Liver (tissue), 9 donors: ENCODE data around the gene KLHDC10. TPM values are rescaled to one million over a fixed set of nuclear protein-coding genes. Genes with fewer than 3 reads are reported as not detected.
"Not testable (repeated sequence)": the region's sequence is repeated elsewhere in the genome, so short reads cannot be mapped to it uniquely, and the experiment has no call there.

Experiments used
- DNase-seq: peaks from one replicate; pipeline ENCODE4 v3.0.0-alpha.2; 2017; ENCODE audit warnings: low spot score
- H3K27ac ChIP-seq, 2 donors: one replicate each; pipeline ENCODE4 v1.7.0; 2013; ENCODE audit warnings: inconsistent platforms in 2 of 2, low read length in 2 of 2, control low read depth in 1 of 2, low read depth in 1 of 2, mild to moderate bottlenecking in 1 of 2
- H3K27me3 ChIP-seq, 4 donors: one replicate each; pipeline versions ENCODE4 v1.6.1 to v1.7.0; 2013; ENCODE audit warnings: low read length in 3 of 4, inconsistent platforms in 1 of 4, mild to moderate bottlenecking in 1 of 4, moderate library complexity in 1 of 4; ENCODE audit not compliant: control insufficient read depth in 4 of 4, insufficient read depth in 4 of 4
- H3K36me3 ChIP-seq, 4 donors: one replicate each; pipeline versions ENCODE4 v1.6.1 to v1.7.0; 2013; ENCODE audit warnings: low read length in 3 of 4, mild to moderate bottlenecking in 3 of 4, low read depth in 1 of 4, moderate library complexity in 1 of 4; ENCODE audit not compliant: control insufficient read depth in 4 of 4, insufficient read depth in 3 of 4
- H3K4me1 ChIP-seq, 4 donors: one replicate each; pipeline versions ENCODE4 v1.6.1 to v1.7.0; 2013; ENCODE audit warnings: low read length in 3 of 4, mild to moderate bottlenecking in 3 of 4, moderate library complexity in 1 of 4; ENCODE audit not compliant: control insufficient read depth in 4 of 4, insufficient read depth in 4 of 4
- H3K4me3 ChIP-seq, 3 donors: one replicate each; pipeline versions ENCODE4 v1.6.1 to v1.7.0; 2013; ENCODE audit warnings: low read length in 3 of 3, control low read depth in 1 of 3, low read depth in 1 of 3, mild to moderate bottlenecking in 1 of 3
- H3K9ac ChIP-seq, 2 donors: one replicate each; pipeline ENCODE4 v1.7.0; 2013; ENCODE audit warnings: low read length in 2 of 2, mild to moderate bottlenecking in 2 of 2, moderate library complexity in 2 of 2, control low read depth in 1 of 2, low read depth in 1 of 2
- H3K9me3 ChIP-seq, 4 donors: one replicate each; pipeline versions ENCODE4 v1.6.1 to v1.7.0; 2013; ENCODE audit warnings: low read length in 3 of 4; ENCODE audit not compliant: control insufficient read depth in 4 of 4
- ATF3 ChIP-seq: IDR thresholded peaks from 2 replicates; pipeline ENCODE4 v1.6.1; 2016; ENCODE audit warnings: antibody characterized with exemption
- CTCF ChIP-seq: fragments of 150-350 bp; IDR thresholded peaks from 2 replicates; pipeline ENCODE4 v1.5.1; 2017; ENCODE audit warnings: improper control_type of control experiment, low read depth, low read length; ENCODE audit not compliant: missing input control
- EGR1 ChIP-seq, 2 donors: IDR thresholded peaks; 2 replicates each; pipeline ENCODE4 v1.6.1; 2016 to 2018; ENCODE audit warnings: antibody characterized with exemption in 2 of 2, low read depth in 2 of 2
- FOXA1 ChIP-seq: IDR thresholded peaks from 2 replicates; pipeline ENCODE4 v1.6.1; 2016; ENCODE audit warnings: antibody characterized with exemption
- FOXA2 ChIP-seq: IDR thresholded peaks from 2 replicates; pipeline ENCODE4 v1.6.1; 2016; ENCODE audit warnings: antibody characterized with exemption
- HNF4A ChIP-seq, 2 donors: conservative IDR thresholded peaks; 2 replicates each; pipeline ENCODE4 v1.6.1; 2016; ENCODE audit warnings: antibody characterized with exemption in 2 of 2, mild to moderate bottlenecking in 2 of 2
- HNF4G ChIP-seq: IDR thresholded peaks from 2 replicates; pipeline ENCODE4 v1.6.1; 2016; ENCODE audit warnings: antibody characterized with exemption
- JUND ChIP-seq, 2 donors: IDR thresholded peaks; 2 replicates each; pipeline ENCODE4 v1.6.1; 2016; ENCODE audit warnings: antibody characterized with exemption in 2 of 2
- NR2F2 ChIP-seq: IDR thresholded peaks from 2 replicates; pipeline ENCODE4 v1.6.1; 2016; ENCODE audit warnings: antibody characterized with exemption
- RAD21 ChIP-seq, 2 donors: IDR thresholded peaks; 2 replicates each; pipeline ENCODE4 v1.6.1; 2016; ENCODE audit warnings: antibody characterized with exemption in 2 of 2, mild to moderate bottlenecking in 2 of 2
- RXRA ChIP-seq, 2 donors: IDR thresholded peaks; 2 replicates each; pipeline ENCODE4 v1.6.1; 2017 to 2018; ENCODE audit warnings: antibody characterized with exemption in 2 of 2, mild to moderate bottlenecking in 1 of 2
- SP1 ChIP-seq: IDR thresholded peaks from 2 replicates; pipeline ENCODE4 v1.6.1; 2018; ENCODE audit warnings: antibody characterized with exemption, mild to moderate bottlenecking
- TAF1 ChIP-seq: conservative IDR thresholded peaks from 2 replicates; pipeline ENCODE4 v1.6.1; 2016; ENCODE audit warnings: antibody characterized with exemption, mild to moderate bottlenecking
- YY1 ChIP-seq: IDR thresholded peaks from 2 replicates; pipeline ENCODE4 v1.6.1; 2016; ENCODE audit warnings: antibody characterized with exemption, mild to moderate bottlenecking
- WGBS: extraction: QIAGEN DNeasy Blood & Tissue Kit; methylation state at CpG from one replicate; pipeline ENCODE4 v1.1.7; 2013; 5-methylcytosine and 5-hydroxymethylcytosine counted together
- polyA plus RNA-seq, 2 donors: library from polyadenylated mRNA; stranded (reverse) in 1 of 2; unstranded in 1 of 2; fragments of 200-250 nt in 1 of 2; fragments of >200 nt in 1 of 2; fragmentation: Nextera tagmentation in 1 of 2; extraction: Ambion mirVana in 1 of 2; gene quantifications; one replicate each; pipeline versions ENCODE4 v1.2.1 to v1.2.3, GENCODE V29; 2013 to 2015
- total RNA-seq, 2 donors: library from RNA; depleted of rRNA; stranded (reverse); fragments of >200 nt; gene quantifications; one replicate each; pipeline ENCODE4 v1.2.3, GENCODE V29; 2014
- TF ChIP-seq, protein P1 (sequence below): IDR thresholded peaks from 2 replicates; pipeline ENCODE4 v1.6.1; 2016; ENCODE audit warnings: antibody characterized with exemption
- TF ChIP-seq, protein P2 (sequence below): IDR thresholded peaks from 2 replicates; pipeline ENCODE4 v1.6.1; 2016; ENCODE audit warnings: antibody characterized with exemption
- donor health status: healthy.
- donor health status: healthy.
- donor health status: healthy.
- donor health status: healthy.
- donor health status: healthy.

KLHDC10 gene
- total and polyA plus RNA-seq, 4 donors: 10.8 to 31.2 (median 17.4) TPM

- H3K9ac ChIP-seq, H3K4me3 ChIP-seq, H3K9me3 ChIP-seq, DNase-seq, H3K27me3 ChIP-seq, H3K27ac ChIP-seq, H3K4me1 ChIP-seq: not testable (repeated sequence)
- peaks cover 14 to 64% (median 48%) of the 10 kb centered on the region in 4 donors for H3K36me3 ChIP-seq
- 100% methylated on average over 3 of the region's 3 CpGs for WGBS
Measured at GRCh38 chr7:130126840-130127239, 56.5 kb downstream of the KLHDC10 start.

- Histone ChIP-seq H3K9ac (no peak overlapping the region), H3K9me3 (no peaks in the 10 kb centered on the region), H3K4me1 (no peaks in the 10 kb centered on the region), H3K36me3 (peaks cover 11 to 61% (median 49%) of the 10 kb centered on the region in 4 donors), H3K27ac (no peak overlapping the region), H3K4me3 (no peak overlapping the region), H3K27me3 (no peaks in the 10 kb centered on the region)
- TF ChIP-seq NR2F2 (no peak), RAD21 (IDR thresholded peaks at IDR 0.05) (no peak), HNF4A (conservative IDR thresholded peaks at IDR 0.05) (no peak), HNF4G (no peak), JUND (IDR thresholded peaks at IDR 0.05) (no peak), SP1 (no peak), CTCF (no peak), TAF1 (no peak), EGR1 (IDR thresholded peaks at IDR 0.05; ENCODE audit: low read depth in 2 of 2) (no peak), ATF3 (no peak), FOXA1 (no peak), RXRA (IDR thresholded peaks at IDR 0.05) (no peak), FOXA2 (no peak)
- TF ChIP-seq, protein P1, sequence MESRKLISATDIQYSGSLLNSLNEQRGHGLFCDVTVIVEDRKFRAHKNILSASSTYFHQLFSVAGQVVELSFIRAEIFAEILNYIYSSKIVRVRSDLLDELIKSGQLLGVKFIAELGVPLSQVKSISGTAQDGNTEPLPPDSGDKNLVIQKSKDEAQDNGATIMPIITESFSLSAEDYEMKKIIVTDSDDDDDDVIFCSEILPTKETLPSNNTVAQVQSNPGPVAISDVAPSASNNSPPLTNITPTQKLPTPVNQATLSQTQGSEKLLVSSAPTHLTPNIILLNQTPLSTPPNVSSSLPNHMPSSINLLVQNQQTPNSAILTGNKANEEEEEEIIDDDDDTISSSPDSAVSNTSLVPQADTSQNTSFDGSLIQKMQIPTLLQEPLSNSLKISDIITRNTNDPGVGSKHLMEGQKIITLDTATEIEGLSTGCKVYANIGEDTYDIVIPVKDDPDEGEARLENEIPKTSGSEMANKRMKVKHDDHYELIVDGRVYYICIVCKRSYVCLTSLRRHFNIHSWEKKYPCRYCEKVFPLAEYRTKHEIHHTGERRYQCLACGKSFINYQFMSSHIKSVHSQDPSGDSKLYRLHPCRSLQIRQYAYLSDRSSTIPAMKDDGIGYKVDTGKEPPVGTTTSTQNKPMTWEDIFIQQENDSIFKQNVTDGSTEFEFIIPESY: no peak
- TF ChIP-seq, protein P2, sequence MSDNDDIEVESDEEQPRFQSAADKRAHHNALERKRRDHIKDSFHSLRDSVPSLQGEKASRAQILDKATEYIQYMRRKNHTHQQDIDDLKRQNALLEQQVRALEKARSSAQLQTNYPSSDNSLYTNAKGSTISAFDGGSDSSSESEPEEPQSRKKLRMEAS: no peak
- DNase-seq: no peak
- WGBS: 64% methylated on average over 2 of the region's 2 CpGs
Measured at GRCh38 chr7:130127404-130127803, 57.1 kb downstream of the KLHDC10 start.

DNA sequence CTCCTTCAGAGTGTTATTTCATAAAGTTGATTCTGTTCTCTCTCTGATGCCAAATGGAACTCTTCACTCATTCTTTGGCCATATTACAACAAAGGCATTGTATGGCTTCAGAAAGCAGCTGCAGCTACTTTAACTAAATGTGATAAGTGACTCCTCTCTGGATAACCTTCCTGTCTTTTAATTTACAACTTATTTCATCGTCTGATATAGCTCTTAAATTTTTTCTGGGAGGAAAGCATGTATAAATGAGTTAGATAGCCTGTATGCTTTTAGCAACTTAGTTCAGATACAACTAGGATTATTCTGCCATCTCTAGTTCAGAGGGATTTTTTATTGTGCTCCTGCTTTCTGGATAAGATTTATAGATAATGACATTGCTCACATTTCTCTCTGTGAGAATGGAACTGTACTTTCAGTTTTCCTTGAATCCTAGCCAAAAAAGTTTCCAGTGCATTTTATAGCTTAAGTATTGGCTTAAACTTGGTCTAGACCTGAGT is 57.5 kb downstream of the KLHDC10 start:
- H3K4me1 ChIP-seq: no peaks in the 10 kb centered on the region
- TF ChIP-seq, protein P2: no peak
- TF ChIP-seq NR2F2: no peak
- TF ChIP-seq SP1: no peak
- no peak for TF ChIP-seq CTCF
- TF ChIP-seq FOXA2: no peak
- no peak for TF ChIP-seq EGR1 (IDR thresholded peaks at IDR 0.05; ENCODE audit: low read depth in 2 of 2)
- no peak for TF ChIP-seq HNF4G
- TF ChIP-seq, protein P1: no peak
- TF ChIP-seq ATF3: no peak
- no peak for TF ChIP-seq YY1
- no peak for TF ChIP-seq FOXA1
- TF ChIP-seq TAF1: no peak
- no peak for TF ChIP-seq RXRA (IDR thresholded peaks at IDR 0.05)
- TF ChIP-seq RAD21 (IDR thresholded peaks at IDR 0.05): no peak

More for the DNA sequence above, 57.5 kb downstream of the KLHDC10 start:
- Histone ChIP-seq H3K9ac (no peak overlapping the region), H3K27ac (no peak overlapping the region), H3K27me3 (no peaks in the 10 kb centered on the region), H3K4me3 (no peak overlapping the region), H3K9me3 (no peaks in the 10 kb centered on the region), H3K36me3 (peaks cover 8 to 61% (median 49%) of the 10 kb centered on the region in 4 donors)
- DNase-seq: no peak
- WGBS: 74% methylated on average over 1 of the region's 1 CpG
